CD4-positive, alpha-beta T cell treated with Interleukin-21 for 1 hour (primary cell): ENCODE measurements around the gene GBP1.
A peak's percentile ranks its signal among the peaks of the same experiment; 100 is the strongest.
"Not testable (repeated sequence)": the region's sequence is repeated elsewhere in the genome, so short reads cannot be mapped to it uniquely, and the experiment has no call there.

ENCODE experiments used
- DNase-seq: peaks from one replicate; pipeline ENCODE4 v3.0.0-alpha.2; 2020

GBP1 gene

GRCh38 chr1:89065079-89065868, at the start of gene GBP1:
GBP1 (minus strand) TSS chr1:89065208; CDS start chr1:89063234, 1,974 bp downstream.
- DNase-seq = peak; percentile 75

GRCh38 chr1:89114662-89115061, 49.7 kb upstream of the GBP1 start:
- DNase-seq = no peak

GRCh38 chr1:89112871-89113613, 48.0 kb upstream of the GBP1 start:
- DNase-seq = no peak

GRCh38 chr1:89104687-89105086, 39.7 kb upstream of the GBP1 start:
- DNase-seq = no peak

GRCh38 chr1:89104147-89104546, 39.1 kb upstream of the GBP1 start:
- DNase-seq = no peak

GRCh38 chr1:89102021-89102420, 37.0 kb upstream of the GBP1 start:
- no peak for DNase-seq

- no peak for DNase-seq
These were observed 35.4 kb upstream of the GBP1 start for GRCh38 chr1:89100412-89100811.

- DNase-seq = no peak
These were observed 33.8 kb upstream of the GBP1 start for GRCh38 chr1:89098857-89099256.

GRCh38 chr1:89095737-89096136, 30.7 kb upstream of the GBP1 start:
- no peak for DNase-seq

- no peak for DNase-seq
These were observed 25.0 kb upstream of the GBP1 start for GRCh38 chr1:89089962-89090361.

GRCh38 chr1:89088572-89088971, 23.6 kb upstream of the GBP1 start:
- DNase-seq = no peak

- no peak for DNase-seq
These were observed 22.2 kb upstream of the GBP1 start for GRCh38 chr1:89087241-89087640.

- peak; percentile 78 for DNase-seq
These were observed 20.8 kb upstream of the GBP1 start for GRCh38 chr1:89085781-89086180.

GRCh38 chr1:89081005-89081404, 16.0 kb upstream of the GBP1 start:
- no peak for DNase-seq

GRCh38 chr1:89080068-89080467, 15.1 kb upstream of the GBP1 start:
- DNase-seq = not testable (repeated sequence)

- DNase-seq = not testable (repeated sequence)
These were observed 7.6 kb upstream of the GBP1 start for GRCh38 chr1:89072466-89073065.

- DNase-seq = no peak
These were observed 5.5 kb upstream of the GBP1 start for GRCh38 chr1:89070509-89070908.

GRCh38 chr1:89069951-89070350, 4.9 kb upstream of the GBP1 start:
- DNase-seq = peak; percentile 70

GRCh38 chr1:89068291-89068690, 3.3 kb upstream of the GBP1 start:
- DNase-seq = no peak

- no peak for DNase-seq
These were observed 376 bp downstream of the GBP1 start for GRCh38 chr1:89064632-89065031.

GRCh38 chr1:89063094-89063493, 1.9 kb downstream of the GBP1 start:
- no peak for DNase-seq

GRCh38 chr1:89060091-89060490, 4.9 kb downstream of the GBP1 start:
- DNase-seq = no peak

- DNase-seq = no peak
These were observed 13.1 kb downstream of the GBP1 start for GRCh38 chr1:89051955-89052312.
